Neural cell (in vitro differentiated cells): ENCODE data around the gene KLHL3. TPM values are rescaled to one million over a fixed set of nuclear protein-coding genes. Genes with fewer than 3 reads are reported as not detected.

Source experiments
- H2AFZ ChIP-seq: fragments of 200-600, 300-800 bp; sonication (generic), shearing (Covaris generic); 2 replicates; pipeline ENCODE4 v1.6.0; 2014; ENCODE audit warnings: low read depth, mild to moderate bottlenecking, antibody characterized with exemption, low read length, moderate library complexity
- H3F3A ChIP-seq: fragments of 200-600 bp; shearing (Covaris generic); 2 replicates; pipeline ENCODE4 v1.6.1; 2016; ENCODE audit warnings: mild to moderate bottlenecking, moderate library complexity, mixed read lengths, antibody characterized with exemption, low read length; ENCODE audit not compliant: insufficient read depth, poor library complexity, severe bottlenecking
- H3K27ac ChIP-seq: fragments of 200-600, 300-800 bp; sonication (generic), shearing (Covaris generic); 2 replicates; pipeline ENCODE4 v1.5.1; 2014; ENCODE audit warnings: mild to moderate bottlenecking, low read length, moderate library complexity
- H3K27me3 ChIP-seq: fragments of 300-800, 200-600 bp; sonication (generic), shearing (Covaris generic); 2 replicates; pipeline ENCODE4 v1.6.0; 2014; ENCODE audit warnings: mild to moderate bottlenecking, low read depth, low read length, moderate library complexity; ENCODE audit not compliant: insufficient read depth
- H3K36me3 ChIP-seq: fragments of 300-800, 200-600 bp; sonication (generic), shearing (Covaris generic); 2 replicates; pipeline ENCODE4 v1.5.1; 2014; ENCODE audit warnings: mild to moderate bottlenecking, antibody characterized with exemption, low read length, moderate library complexity; ENCODE audit not compliant: insufficient read depth
- H3K4me2 ChIP-seq: fragments of 300-800, 200-600 bp; sonication (generic), shearing (Covaris generic); 2 replicates; pipeline ENCODE4 v1.6.0; 2014; ENCODE audit warnings: mild to moderate bottlenecking, low read length
- H3K4me3 ChIP-seq: fragments of 300-800, 200-600 bp; sonication (generic), shearing (Covaris generic); 2 replicates; pipeline ENCODE4 v1.5.1; 2014; ENCODE audit warnings: mild to moderate bottlenecking, low read length, moderate library complexity
- H3K79me2 ChIP-seq: fragments of 200-600 bp; shearing (Covaris generic); replicated peaks from 2 replicates; pipeline ENCODE4 v1.6.0; 2014; ENCODE audit warnings: mild to moderate bottlenecking, low read length, moderate library complexity; ENCODE audit not compliant: insufficient read depth
- H3K9ac ChIP-seq: fragments of 300-800, 200-600 bp; sonication (generic), shearing (Covaris generic); 2 replicates; pipeline ENCODE4 v1.6.1; 2016; ENCODE audit warnings: mild to moderate bottlenecking, low read length, mixed read lengths
- H3K9me2 ChIP-seq: fragments of 200-600 bp; shearing (Covaris generic); 2 replicates; pipeline ENCODE4 v1.6.1; 2016; ENCODE audit warnings: mild to moderate bottlenecking, low read length, mixed read lengths; ENCODE audit not compliant: insufficient read depth
- H3K9me3 ChIP-seq: fragments of 200-600, 300-800 bp; sonication (generic), shearing (Covaris generic); 2 replicates; pipeline ENCODE4 v1.6.1; 2016; ENCODE audit warnings: mild to moderate bottlenecking, mixed run types, low read length, moderate library complexity, mixed read lengths
- H4K20me1 ChIP-seq: fragments of 200-600 bp; shearing (Covaris generic); 2 replicates; pipeline ENCODE4 v1.6.1; 2016; ENCODE audit warnings: mild to moderate bottlenecking, mixed run types; ENCODE audit not compliant: insufficient read depth
- EP300 ChIP-seq: fragments of 450-650 bp; conservative IDR thresholded peaks from 2 replicates; pipeline ENCODE4 v1.6.1; 2014; ENCODE audit warnings: antibody characterized with exemption, mild to moderate bottlenecking, moderate library complexity; ENCODE audit not compliant: poor library complexity, severe bottlenecking
- MXI1 ChIP-seq: fragments of 450-650 bp; conservative IDR thresholded peaks from 2 replicates; pipeline ENCODE4 v1.6.1; 2014; ENCODE audit warnings: antibody characterized with exemption, mild to moderate bottlenecking; ENCODE audit not compliant: poor library complexity, severe bottlenecking
- POLR2AphosphoS5 ChIP-seq: IDR thresholded peaks from 2 replicates; pipeline ENCODE4 v1.6.1; 2012
- RAD21 ChIP-seq: fragments of 450-650 bp; conservative IDR thresholded peaks from 2 replicates; pipeline ENCODE4 v1.6.1; 2014; ENCODE audit warnings: antibody characterized with exemption, mild to moderate bottlenecking, moderate library complexity
- SMC3 ChIP-seq: fragments of 450-650 bp; conservative IDR thresholded peaks from 2 replicates; pipeline ENCODE4 v1.6.1; 2014; ENCODE audit warnings: antibody characterized with exemption, mild to moderate bottlenecking, moderate library complexity; ENCODE audit not compliant: poor library complexity
- TAF1 ChIP-seq: IDR thresholded peaks from 2 replicates; pipeline ENCODE4 v1.6.1; 2012; ENCODE audit warnings: low read depth
- polyA plus RNA-seq: library from polyadenylated mRNA; depleted of rRNA; stranded (reverse); fragments of >200 nt; gene quantifications from 2 replicates; pipeline ENCODE4 v1.2.3, GENCODE V29; 2014
- TF ChIP-seq, protein P1 (sequence below): fragments of 450-650 bp; IDR thresholded peaks from 2 replicates; pipeline ENCODE4 v1.5.1; 2014; ENCODE audit warnings: antibody characterized with exemption, mild to moderate bottlenecking, moderate library complexity; ENCODE audit not compliant: poor library complexity, severe bottlenecking
- TF ChIP-seq, protein P2 (sequence below): IDR thresholded peaks from 2 replicates; pipeline ENCODE4 v1.6.1; 2012; ENCODE audit warnings: borderline replicate concordance

The KLHL3 gene
- polyA plus RNA-seq, 1 donor from 2014 or later, result 12.9 TPM

DNA sequence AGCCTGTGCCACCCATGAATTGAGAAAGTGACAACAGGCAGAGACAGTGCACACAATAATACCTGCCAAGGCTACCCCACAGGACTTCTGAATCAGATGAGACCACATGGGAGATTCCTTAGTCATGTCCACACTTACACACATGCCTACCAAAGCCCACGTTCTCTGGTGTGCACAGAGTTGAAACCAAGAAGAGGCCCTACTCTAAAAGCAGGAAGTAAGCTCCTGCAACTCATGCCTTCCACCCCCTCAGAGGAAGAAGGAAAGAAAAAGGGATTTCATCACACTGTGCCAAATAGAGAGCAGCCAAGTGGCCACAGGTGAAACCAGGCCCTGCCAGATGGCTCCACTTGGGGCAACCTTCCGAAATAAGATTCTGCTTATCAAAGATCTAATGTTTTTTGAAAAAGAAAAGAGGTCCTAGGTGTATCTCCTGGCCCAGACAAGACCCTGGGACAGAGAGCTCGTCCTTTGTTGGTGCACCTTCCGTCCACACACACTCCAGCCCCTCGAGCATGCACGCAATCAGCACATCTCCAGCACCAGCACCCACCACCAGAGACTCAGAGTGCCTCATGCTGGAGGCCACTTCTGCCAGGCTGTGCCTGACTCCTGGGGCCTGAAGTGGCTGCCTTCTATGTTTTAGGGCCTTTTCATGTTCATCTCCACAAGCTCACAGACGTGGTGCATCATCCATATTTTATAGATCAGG, 122.2 kb downstream of the KLHL3 start (continued):
- no peak for TF ChIP-seq RAD21
- no peak for TF ChIP-seq TAF1
- TF ChIP-seq POLR2AphosphoS5, result no peak

DNA sequence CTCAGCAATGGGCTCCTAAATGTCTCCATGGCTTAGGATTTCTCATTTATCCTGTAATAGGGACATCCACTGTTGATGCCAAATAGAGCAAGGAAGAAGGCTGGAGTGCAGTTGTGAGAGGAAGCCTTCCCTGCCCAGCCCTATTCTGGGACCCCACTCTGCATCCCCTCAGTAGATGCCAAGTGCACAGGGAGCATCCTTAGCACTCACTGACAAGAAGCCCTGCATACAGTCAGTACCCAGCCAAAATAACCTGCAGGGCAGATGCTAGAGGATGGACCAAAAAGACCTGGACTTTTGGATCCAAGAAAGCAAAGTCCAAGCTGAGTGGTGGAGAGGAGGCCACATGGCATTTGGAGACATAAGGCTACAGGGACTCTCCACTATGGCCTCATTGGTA, 123.3 kb downstream of the KLHL3 start:
- Histone ChIP-seq H4K20me1 (no peaks in the 10 kb centered on the region), H3F3A (no peaks in the 10 kb centered on the region), H2AFZ (no peak overlapping the region), H3K36me3 (no peaks in the 10 kb centered on the region), H3K4me3 (no peak overlapping the region), H3K27me3 (no peaks in the 10 kb centered on the region), H3K9ac (no peak overlapping the region), H3K4me2 (no peak overlapping the region), H3K9me3 (no peaks in the 10 kb centered on the region), H3K79me2 (no peaks in the 10 kb centered on the region), H3K9me2 (no peaks in the 10 kb centered on the region), H3K27ac (no peak overlapping the region)
- TF ChIP-seq SMC3, result no peak
- no peak for TF ChIP-seq MXI1

DNA sequence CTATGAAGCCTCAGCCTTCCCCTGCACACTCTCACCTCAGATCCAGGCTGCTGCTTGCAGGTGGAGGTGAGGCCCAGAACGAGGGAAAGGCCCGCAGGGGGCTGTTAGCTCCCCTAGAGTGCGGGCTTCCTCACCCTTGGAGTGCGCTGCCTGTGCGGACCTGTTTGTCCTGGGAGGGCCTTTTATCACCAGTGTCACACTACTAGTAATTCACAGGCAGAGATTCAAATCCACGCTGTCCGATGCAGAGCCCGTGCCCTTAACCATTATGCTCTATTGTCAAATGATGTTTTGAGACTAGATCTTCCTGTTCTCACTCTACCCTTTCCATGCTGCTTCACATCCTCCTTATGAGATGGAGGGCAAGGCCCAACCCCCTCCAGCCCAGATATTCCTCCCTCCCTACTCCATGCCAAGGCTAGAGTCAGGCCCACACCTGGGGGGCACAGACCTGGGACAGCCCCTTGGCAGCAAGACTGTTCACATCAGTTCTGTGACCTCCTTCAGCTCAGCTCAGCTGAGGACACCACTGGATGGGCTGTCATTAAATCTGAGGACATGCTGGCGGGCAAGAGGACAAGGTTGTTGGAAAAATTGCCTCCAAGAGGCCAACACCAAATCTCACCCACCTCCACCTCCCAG, 124.0 kb downstream of the KLHL3 start:
- Histone ChIP-seq H3K9ac (no peak overlapping the region), H3K27me3 (no peaks in the 10 kb centered on the region), H4K20me1 (no peaks in the 10 kb centered on the region), H3K9me2 (no peaks in the 10 kb centered on the region), H3K36me3 (no peaks in the 10 kb centered on the region), H3K27ac (no peak overlapping the region), H3K4me3 (no peak overlapping the region), H3K4me2 (no peak overlapping the region), H2AFZ (no peak overlapping the region), H3K79me2 (no peaks in the 10 kb centered on the region), H3F3A (no peaks in the 10 kb centered on the region), H3K9me3 (no peaks in the 10 kb centered on the region)
- TF ChIP-seq POLR2AphosphoS5, result no peak
- no peak for TF ChIP-seq EP300
- TF ChIP-seq SMC3, result no peak
- TF ChIP-seq, protein P1, sequence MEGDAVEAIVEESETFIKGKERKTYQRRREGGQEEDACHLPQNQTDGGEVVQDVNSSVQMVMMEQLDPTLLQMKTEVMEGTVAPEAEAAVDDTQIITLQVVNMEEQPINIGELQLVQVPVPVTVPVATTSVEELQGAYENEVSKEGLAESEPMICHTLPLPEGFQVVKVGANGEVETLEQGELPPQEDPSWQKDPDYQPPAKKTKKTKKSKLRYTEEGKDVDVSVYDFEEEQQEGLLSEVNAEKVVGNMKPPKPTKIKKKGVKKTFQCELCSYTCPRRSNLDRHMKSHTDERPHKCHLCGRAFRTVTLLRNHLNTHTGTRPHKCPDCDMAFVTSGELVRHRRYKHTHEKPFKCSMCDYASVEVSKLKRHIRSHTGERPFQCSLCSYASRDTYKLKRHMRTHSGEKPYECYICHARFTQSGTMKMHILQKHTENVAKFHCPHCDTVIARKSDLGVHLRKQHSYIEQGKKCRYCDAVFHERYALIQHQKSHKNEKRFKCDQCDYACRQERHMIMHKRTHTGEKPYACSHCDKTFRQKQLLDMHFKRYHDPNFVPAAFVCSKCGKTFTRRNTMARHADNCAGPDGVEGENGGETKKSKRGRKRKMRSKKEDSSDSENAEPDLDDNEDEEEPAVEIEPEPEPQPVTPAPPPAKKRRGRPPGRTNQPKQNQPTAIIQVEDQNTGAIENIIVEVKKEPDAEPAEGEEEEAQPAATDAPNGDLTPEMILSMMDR, result no peak
- TF ChIP-seq, protein P2, sequence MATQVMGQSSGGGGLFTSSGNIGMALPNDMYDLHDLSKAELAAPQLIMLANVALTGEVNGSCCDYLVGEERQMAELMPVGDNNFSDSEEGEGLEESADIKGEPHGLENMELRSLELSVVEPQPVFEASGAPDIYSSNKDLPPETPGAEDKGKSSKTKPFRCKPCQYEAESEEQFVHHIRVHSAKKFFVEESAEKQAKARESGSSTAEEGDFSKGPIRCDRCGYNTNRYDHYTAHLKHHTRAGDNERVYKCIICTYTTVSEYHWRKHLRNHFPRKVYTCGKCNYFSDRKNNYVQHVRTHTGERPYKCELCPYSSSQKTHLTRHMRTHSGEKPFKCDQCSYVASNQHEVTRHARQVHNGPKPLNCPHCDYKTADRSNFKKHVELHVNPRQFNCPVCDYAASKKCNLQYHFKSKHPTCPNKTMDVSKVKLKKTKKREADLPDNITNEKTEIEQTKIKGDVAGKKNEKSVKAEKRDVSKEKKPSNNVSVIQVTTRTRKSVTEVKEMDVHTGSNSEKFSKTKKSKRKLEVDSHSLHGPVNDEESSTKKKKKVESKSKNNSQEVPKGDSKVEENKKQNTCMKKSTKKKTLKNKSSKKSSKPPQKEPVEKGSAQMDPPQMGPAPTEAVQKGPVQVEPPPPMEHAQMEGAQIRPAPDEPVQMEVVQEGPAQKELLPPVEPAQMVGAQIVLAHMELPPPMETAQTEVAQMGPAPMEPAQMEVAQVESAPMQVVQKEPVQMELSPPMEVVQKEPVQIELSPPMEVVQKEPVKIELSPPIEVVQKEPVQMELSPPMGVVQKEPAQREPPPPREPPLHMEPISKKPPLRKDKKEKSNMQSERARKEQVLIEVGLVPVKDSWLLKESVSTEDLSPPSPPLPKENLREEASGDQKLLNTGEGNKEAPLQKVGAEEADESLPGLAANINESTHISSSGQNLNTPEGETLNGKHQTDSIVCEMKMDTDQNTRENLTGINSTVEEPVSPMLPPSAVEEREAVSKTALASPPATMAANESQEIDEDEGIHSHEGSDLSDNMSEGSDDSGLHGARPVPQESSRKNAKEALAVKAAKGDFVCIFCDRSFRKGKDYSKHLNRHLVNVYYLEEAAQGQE, result no peak
